Activated naive CD8-positive, alpha-beta T cell treated with anti-CD3 and anti-CD28 coated beads for 36 hours (primary cell): ENCODE results near the gene PHRF1. TPM values are rescaled to one million over a fixed set of nuclear protein-coding genes. Genes with fewer than 3 reads are reported as not detected.
A peak's percentile ranks its signal among the peaks of the same experiment; 100 is the strongest.

Experiments
- DNase-seq: peaks from one replicate; pipeline ENCODE4 v3.0.0; 2021
- H3K27ac Mint-ChIP-seq: one replicate; pipeline ENCODE4 v1.8.0; 2022; ENCODE audit warnings: mild to moderate bottlenecking, moderate library complexity, mixed read lengths
- H3K27me3 Mint-ChIP-seq: one replicate; pipeline ENCODE4 v1.8.0; 2022; ENCODE audit warnings: mild to moderate bottlenecking, mixed read lengths
- H3K36me3 Mint-ChIP-seq: one replicate; pipeline ENCODE4 v1.8.0; 2021; ENCODE audit warnings: mild to moderate bottlenecking, mixed read lengths
- H3K4me1 Mint-ChIP-seq: one replicate; pipeline ENCODE4 v1.8.0; 2021; ENCODE audit warnings: mixed read lengths
- H3K4me3 Mint-ChIP-seq: one replicate; pipeline ENCODE4 v1.8.0; 2022; ENCODE audit warnings: mild to moderate bottlenecking, moderate library complexity, mixed read lengths
- H3K9me3 Mint-ChIP-seq: one replicate; pipeline ENCODE4 v1.8.0; 2022; ENCODE audit warnings: mixed read lengths
- total RNA-seq, 2 experiments: library from RNA; stranded (reverse); gene quantifications; one replicate each; pipeline ENCODE4 v1.2.3, GENCODE V29; 2021

PHRF1 gene
- 10 to 100 TPM; 42.3 to 44.3 TPM for total RNA-seq

GRCh38 chr11:575996-576768 lies at the start of gene PHRF1:
Gene PHRF1, plus strand, starts transcription at chr11:576470. Its CDS starts 5,043 bp downstream, at chr11:581513.
- Mint-ChIP-seq H3K9me3 (no peaks in the 10 kb centered on the region), H3K27me3 (peaks cover 12% of the 10 kb centered on the region), H3K36me3 (peaks cover 21% of the 10 kb centered on the region), H3K4me3 (peak within 1 kb of the TSS; percentile 97), H3K27ac (peak within 1 kb of the TSS; percentile 98), H3K4me1 (peaks cover 47% of the 10 kb centered on the region)
- DNase-seq: peak; percentile 95

- no peak for DNase-seq
- H3K27me3 Mint-ChIP-seq: no peaks in the 10 kb centered on the region
- no peaks in the 10 kb centered on the region for H3K4me1 Mint-ChIP-seq
- no peaks in the 10 kb centered on the region for H3K9me3 Mint-ChIP-seq
- H3K36me3 Mint-ChIP-seq: peaks cover 5% of the 10 kb centered on the region
- no peak overlapping the region for H3K4me3 Mint-ChIP-seq
- no peak overlapping the region for H3K27ac Mint-ChIP-seq
These were observed 48.0 kb upstream of the PHRF1 start for GRCh38 chr11:528166-528814.

- Mint-ChIP-seq H3K27ac (no peak overlapping the region), H3K4me3 (no peak overlapping the region), H3K36me3 (peaks cover 2% of the 10 kb centered on the region), H3K4me1 (peaks cover under 1% of the 10 kb centered on the region), H3K27me3 (no peaks in the 10 kb centered on the region), H3K9me3 (no peaks in the 10 kb centered on the region)
- DNase-seq: no peak
These were observed 47.2 kb upstream of the PHRF1 start for GRCh38 chr11:528815-529727.

GRCh38 chr11:529728-530411 lies 46.4 kb upstream of the PHRF1 start:
- peaks cover 2% of the 10 kb centered on the region for H3K4me1 Mint-ChIP-seq

GRCh38 chr11:530960-531831 lies 45.1 kb upstream of the PHRF1 start:
- H3K9me3 Mint-ChIP-seq: no peaks in the 10 kb centered on the region
- H3K27ac Mint-ChIP-seq: no peak overlapping the region
- peaks cover 4% of the 10 kb centered on the region for H3K4me1 Mint-ChIP-seq
- H3K27me3 Mint-ChIP-seq: no peaks in the 10 kb centered on the region
- DNase-seq: no peak
- no peak overlapping the region for H3K4me3 Mint-ChIP-seq
- peaks cover 2% of the 10 kb centered on the region for H3K36me3 Mint-ChIP-seq

More at GRCh38 chr11:529728-530411, 46.4 kb upstream of the PHRF1 start:
- Mint-ChIP-seq H3K36me3 (peaks cover 2% of the 10 kb centered on the region), H3K27me3 (no peaks in the 10 kb centered on the region), H3K27ac (no peak overlapping the region), H3K4me3 (no peak overlapping the region), H3K9me3 (no peaks in the 10 kb centered on the region)
- DNase-seq: no peak

GRCh38 chr11:531919-532526 lies 44.2 kb upstream of the PHRF1 start:
- peaks cover 7% of the 10 kb centered on the region for H3K4me1 Mint-ChIP-seq
- H3K4me3 Mint-ChIP-seq: no peak overlapping the region
- no peak overlapping the region for H3K27ac Mint-ChIP-seq
- H3K27me3 Mint-ChIP-seq: no peaks in the 10 kb centered on the region
- H3K9me3 Mint-ChIP-seq: no peaks in the 10 kb centered on the region
- no peak for DNase-seq
- H3K36me3 Mint-ChIP-seq: peaks cover 2% of the 10 kb centered on the region

GRCh38 chr11:532527-532985 lies 43.7 kb upstream of the PHRF1 start:
- DNase-seq: no peak
- no peak overlapping the region for H3K4me3 Mint-ChIP-seq
- no peaks in the 10 kb centered on the region for H3K9me3 Mint-ChIP-seq
- no peaks in the 10 kb centered on the region for H3K27me3 Mint-ChIP-seq
- no peak overlapping the region for H3K27ac Mint-ChIP-seq
- H3K36me3 Mint-ChIP-seq: peaks cover 2% of the 10 kb centered on the region
- peaks cover 7% of the 10 kb centered on the region for H3K4me1 Mint-ChIP-seq

GRCh38 chr11:532986-533585 lies 43.2 kb upstream of the PHRF1 start:
- Mint-ChIP-seq H3K27me3 (no peaks in the 10 kb centered on the region), H3K4me3 (no peak overlapping the region), H3K36me3 (peaks cover 2% of the 10 kb centered on the region), H3K4me1 (peaks cover 11% of the 10 kb centered on the region), H3K9me3 (no peaks in the 10 kb centered on the region), H3K27ac (no peak overlapping the region)
- DNase-seq: no peak

GRCh38 chr11:533586-534395 lies 42.5 kb upstream of the PHRF1 start:
- Mint-ChIP-seq H3K27ac (no peak overlapping the region), H3K4me1 (peaks cover 12% of the 10 kb centered on the region), H3K36me3 (peaks cover 2% of the 10 kb centered on the region), H3K9me3 (no peaks in the 10 kb centered on the region), H3K27me3 (no peaks in the 10 kb centered on the region), H3K4me3 (no peak overlapping the region)
- DNase-seq: no peak

- DNase-seq: peak; percentile 36
- peak overlapping the region; percentile 76 for H3K4me3 Mint-ChIP-seq
These were observed 41.7 kb upstream of the PHRF1 start for GRCh38 chr11:534396-535209.

GRCh38 chr11:535210-535518 lies 41.1 kb upstream of the PHRF1 start:
- Mint-ChIP-seq H3K9me3 (no peaks in the 10 kb centered on the region), H3K4me1 (peaks cover 12% of the 10 kb centered on the region), H3K27me3 (no peaks in the 10 kb centered on the region), H3K4me3 (peak overlapping the region; percentile 32), H3K36me3 (peaks cover 2% of the 10 kb centered on the region), H3K27ac (no peak overlapping the region)
- no peak for DNase-seq

More at GRCh38 chr11:534396-535209, 41.7 kb upstream of the PHRF1 start:
- Mint-ChIP-seq H3K4me1 (peaks cover 12% of the 10 kb centered on the region), H3K36me3 (peaks cover 2% of the 10 kb centered on the region), H3K27me3 (no peaks in the 10 kb centered on the region), H3K9me3 (no peaks in the 10 kb centered on the region), H3K27ac (no peak overlapping the region)
